HepG2 (cell line): Measurements from ENCODE around the gene ANKDD1A. TPM values are rescaled to one million over a fixed set of nuclear protein-coding genes. Genes with fewer than 3 reads are reported as not detected.

Experiments
- ATAC-seq: fragments of 200-7000 bp; cut with Tn5 transposase; 3 replicates; pipeline ENCODE4 v1.9.1; 2020; ENCODE audit warnings: mild to moderate bottlenecking, moderate library complexity
- BruUV-seq: library from RNA; stranded (reverse); fragments of 400-500 nt; replicated peaks from 2 replicates; lab custom pipeline; 2021; lab: Mats Ljungman, UMichigan
- CTCF ChIA-PET: fragments of 300-600 bp; formaldehyde crosslinking; extraction: SDS; loops from one replicate; lab custom pipeline; 2021; ENCODE audit warnings: low total read pairs, inconsistent platforms, low intra/inter-chr PET ratio; lab: Yijun Ruan, JAX
- POLR2A ChIA-PET: fragments of 350-600 bp; sonication (Branson Sonifier 250); formaldehyde crosslinking; loops from one replicate; lab custom pipeline; 2020; ENCODE audit warnings: antibody characterized with exemption, inconsistent platforms; lab: Yijun Ruan, JAX
- DNase-seq: peaks from one replicate; pipeline ENCODE4 v3.0.0-alpha.2; 2015; ENCODE audit warnings: low spot score
- FAIRE-seq: peaks from 3 replicates; lab custom pipeline; 2011; peaks lifted over from hg19 to GRCh38; lab: Jason Lieb, UNC
- H2AFZ ChIP-seq: one replicate; pipeline ENCODE4 v1.6.1; 2011; ENCODE audit warnings: low read length, inconsistent platforms
- H3K27ac ChIP-seq: fragments of 300-600 bp; 3 replicates; pipeline ENCODE4 v1.8.0; 2011; ENCODE audit warnings: mixed run types, mild to moderate bottlenecking, mixed read lengths, low read length, inconsistent platforms; ENCODE audit not compliant: insufficient read depth; ENCODE audit errors: extremely low read length
- H3K27me3 ChIP-seq, 2 experiments: fragments of 200-600 bp in 1 of 2; 2 replicates in 1 of 2; 3 replicates in 1 of 2; pipeline versions ENCODE4 v1.6.0 to v1.8.0; 2011; ENCODE audit warnings: low read length in 2 of 2, mild to moderate bottlenecking in 2 of 2, moderate library complexity in 2 of 2, inconsistent platforms in 1 of 2; ENCODE audit not compliant: insufficient read depth in 2 of 2, control insufficient read depth in 1 of 2
- H3K36me3 ChIP-seq, 2 experiments: fragments of 200-600 bp in 1 of 2; replicated peaks in 1 of 2; 2 replicates in 1 of 2; 3 replicates in 1 of 2; pipeline versions ENCODE4 v1.5.1 to v1.8.0; 2011; ENCODE audit warnings: low read length in 2 of 2, inconsistent platforms in 1 of 2; ENCODE audit not compliant: insufficient read depth in 2 of 2, control insufficient read depth in 1 of 2
- H3K4me1 ChIP-seq: 2 replicates; pipeline ENCODE4 v1.5.1; 2012; ENCODE audit warnings: low read length, inconsistent platforms; ENCODE audit not compliant: insufficient read depth
- H3K4me2 ChIP-seq: 2 replicates; pipeline ENCODE4 v1.6.0; 2011; ENCODE audit warnings: low read depth, low read length, inconsistent platforms
- H3K4me3 ChIP-seq, 3 experiments: fragments of 200-600 bp in 1 of 3; sonication (generic), shearing (Covaris generic) in 1 of 3; replicated peaks in 1 of 3; 2 replicates each; pipeline ENCODE4 v1.5.1; 2011 to 2016; ENCODE audit warnings: low read length in 3 of 3, inconsistent platforms in 2 of 3, low read depth in 2 of 3, mild to moderate bottlenecking in 2 of 3, control low read depth in 1 of 3, mixed read lengths in 1 of 3; ENCODE audit not compliant: insufficient read depth in 1 of 3
- H3K79me2 ChIP-seq: one replicate; pipeline ENCODE4 v1.6.1; 2011; ENCODE audit warnings: low read length, inconsistent platforms; ENCODE audit not compliant: insufficient read depth
- H3K9ac ChIP-seq: 2 replicates; pipeline ENCODE4 v1.6.0; 2011; ENCODE audit warnings: mild to moderate bottlenecking, low read depth, low read length, inconsistent platforms; ENCODE audit not compliant: insufficient read depth
- H3K9me3 ChIP-seq: 2 replicates; pipeline ENCODE4 v1.5.1; 2012; ENCODE audit warnings: mild to moderate bottlenecking, low read length
- H4K20me1 ChIP-seq: 2 replicates; pipeline ENCODE4 v1.6.0; 2011; ENCODE audit warnings: inconsistent platforms, mild to moderate bottlenecking, low read length, moderate library complexity; ENCODE audit not compliant: insufficient read depth
- HNRNPLL ChIP-seq: fragments of 200-400 bp; formaldehyde crosslinking; IDR thresholded peaks from 2 replicates; pipeline ENCODE4 v1.6.1; 2017; ENCODE audit warnings: mild to moderate bottlenecking, low read depth, low read length; ENCODE audit not compliant: poor library complexity, severe bottlenecking
- KAT7 ChIP-seq: IDR thresholded peaks from 2 replicates; pipeline ENCODE4 v1.6.1; 2018; ENCODE audit warnings: borderline replicate concordance, missing compliant biosample characterization
- PATZ1 ChIP-seq: sonication (generic); formaldehyde crosslinking; IDR thresholded peaks from 2 replicates; pipeline ENCODE4 v1.4.0; 2020; ENCODE audit warnings: missing genetic modification reagents
- REL ChIP-seq: sonication (generic); formaldehyde crosslinking; conservative IDR thresholded peaks from 2 replicates; pipeline ENCODE4 v1.8.0; 2022; ENCODE audit warnings: mild to moderate bottlenecking, missing genetic modification reagents, moderate library complexity
- SALL1 ChIP-seq: sonication (generic); formaldehyde crosslinking; IDR thresholded peaks from 2 replicates; pipeline ENCODE4 v1.8.0; 2022; ENCODE audit warnings: mild to moderate bottlenecking, missing genetic modification reagents
- TCF7L2 ChIP-seq: IDR thresholded peaks from 2 replicates; pipeline ENCODE4 v1.6.1; 2011; ENCODE audit warnings: mild to moderate bottlenecking, low read depth, low read length, moderate library complexity
- TFDP2 ChIP-seq: sonication (generic); formaldehyde crosslinking; IDR thresholded peaks from 2 replicates; pipeline ENCODE4 v1.4.0; 2020; ENCODE audit warnings: missing genetic modification reagents
- ZNF574 ChIP-seq: sonication (generic); formaldehyde crosslinking; IDR thresholded peaks from 2 replicates; pipeline ENCODE4 v1.4.0; 2020; ENCODE audit warnings: missing genetic modification reagents
- ZNF639 ChIP-seq: conservative IDR thresholded peaks from 2 replicates; pipeline ENCODE4 v1.6.1; 2018; ENCODE audit warnings: missing genetic modification reagents
- ZNF770 ChIP-seq: sonication (generic); formaldehyde crosslinking; IDR thresholded peaks from 2 replicates; pipeline ENCODE4 v1.5.0; 2020; ENCODE audit warnings: mild to moderate bottlenecking, missing genetic modification reagents
- WGBS: methylation state at CpG from one replicate; pipeline ENCODE4 v1.1.6; 2017; ENCODE audit warnings: low lambda C conversion rate; 5-methylcytosine and 5-hydroxymethylcytosine counted together
- in situ Hi-C: cut with HindIII; loops from 2 replicates; pipeline ENCODE4 v1.10.0; 2017; ENCODE audit warnings: low pct_unique_long_range_greater_than_20kb; ENCODE audit not compliant: extremely low pct_ligation_motif_present
- intact Hi-C: fragments of 100-400 bp; cut with micrococcal nuclease; formaldehyde crosslinking; loops from one replicate; pipeline ENCODE4 v1.10.0; 2022; ENCODE audit not compliant: unreplicated experiment
- polyA plus RNA-seq, 8 experiments: library from polyadenylated mRNA; depleted of rRNA in 3 of 8; stranded (reverse) in 7 of 8; unstranded in 1 of 8; fragments of >200 nt; fragmentation: Illumina TruSeq in 4 of 8; extraction: Trizol in 4 of 8; gene quantifications; 2 replicates each; pipeline versions ENCODE4 v1.2.1 to v1.2.3, GENCODE V29; 2011 to 2016; ENCODE audit warnings: low read depth in 4 of 8, missing spikeins in 1 of 8, mixed read lengths in 1 of 8; ENCODE audit not compliant: insufficient read depth in 1 of 8
- total RNA-seq, 5 experiments: library from RNA; depleted of rRNA; stranded (reverse); fragments of >200 nt; fragmentation: Illumina TruSeq; extraction: Trizol; gene quantifications; 2 replicates each; pipeline ENCODE4 v1.2.3, GENCODE V29; 2016; ENCODE audit warnings: low read depth in 1 of 5

Gene ANKDD1A
- total and polyA plus RNA-seq, 2 of the 13 experiments (the other 11 are each of a cell fraction or from before 2014, with no cell fraction given), result 0.11 to 0.48 TPM

- no peak for TF ChIP-seq TCF7L2
- TF ChIP-seq HNRNPLL, result peak; percentile 2
- no peak for TF ChIP-seq REL (CRISPR knock-in tag)
- no peak for TF ChIP-seq KAT7
- TF ChIP-seq, all 625 proteins: peak for 6
Observed at GRCh38 chr15:64894395-64895056, 17.2 kb upstream of the ANKDD1A start (continued).

- Histone ChIP-seq H3K27ac (no peak overlapping the region), H4K20me1 (no peaks in the 10 kb centered on the region), H3K4me3 (peak overlapping the region; percentile 66 to 74 (median 66)), H2AFZ (peak overlapping the region; percentile 98), H3K4me2 (peak overlapping the region; percentile 98), H3K4me1 (peaks cover 53% of the 10 kb centered on the region), H3K9ac (peak overlapping the region; percentile 56; the same call in 1 of the 2 replicates), H3K79me2 (no peaks in the 10 kb centered on the region), H3K9me3 (no peaks in the 10 kb centered on the region), H3K36me3 (no peaks in the 10 kb centered on the region), H3K27me3 (peaks cover 0 to 22% of the 10 kb centered on the region in 2 experiments; a peak in 3 of 5 replicates)
- DNase-seq (no peak), ATAC-seq (peak; percentile 53), FAIRE-seq (peak; percentile 62)
- intact Hi-C loops (no loop called here), in situ Hi-C loops (no loop called here)
- ChIA-PET POLR2A (no interaction called here), CTCF (interaction anchor here (0.7 kb wide), 1 partner anchor 164 kb away, joined by 3 read pairs; no protein-coding TSS in a partner anchor)
- no TSS peak for BruUV-seq
- 24% methylated on average over 5 of the region's 6 CpGs for WGBS
- TF ChIP-seq ZNF574 (CRISPR knock-in tag) (no peak), PATZ1 (CRISPR knock-in tag) (peak; percentile 21; the same call in 1 of the 2 replicates), TFDP2 (no peak), ZNF770 (CRISPR knock-in tag) (0 out of 2 replicates have a peak, but pooled peaks have one; percentile 22), ZNF639 (CRISPR knock-in tag) (no peak), SALL1 (CRISPR knock-in tag) (0 out of 2 replicates have a peak, but pooled peaks have one; percentile 14)
Observed at GRCh38 chr15:64895285-64896065, 16.2 kb upstream of the ANKDD1A start.
